ENCODE results near the gene RRP12. TPM values are rescaled to one million over a fixed set of nuclear protein-coding genes. Genes with fewer than 3 reads are reported as not detected.

The RRP12 gene
- total and polyA plus RNA-seq, 2 donors (not counting 3 experiments of a cell fraction or from before 2014, with no cell fraction given) = 13.6 to 35.8 TPM

GRCh38 chr10:97338041-97338440 lies 63.1 kb downstream of the RRP12 start:
- H3K4me2 ChIP-seq (ENCODE audit: insufficient read depth, low read length) = no peak overlapping the region
- ChIA-PET POLR2A (no interaction called here), CTCF (interaction anchor here (0.6 to 1.7 kb wide), 2 partner anchors 60 to 380 kb away, joined by 4 to 6 read pairs; no protein-coding TSS in a partner anchor)
- H3K36me3 ChIP-seq (ENCODE audit: control insufficient read depth in 2 of 2, extremely low read depth in 1 of 2, insufficient read depth in 2 of 2, low read length in 2 of 2) = no peaks in the 10 kb centered on the region
- no peaks in the 10 kb centered on the region for H4K20me1 ChIP-seq (replicated peaks; ENCODE audit: control insufficient read depth, extremely low read depth, insufficient read depth, low read length)
- H3K79me2 ChIP-seq (ENCODE audit: control insufficient read depth, insufficient read depth, low read length) = peaks cover 5% of the 10 kb centered on the region
- TF ChIP-seq POLR2AphosphoS5 (IDR thresholded peaks at IDR 0.05; ENCODE audit: insufficient read depth, low read depth, low read length) (no peak), MAX (IDR thresholded peaks at IDR 0.05; ENCODE audit: insufficient read depth, insufficient read length) (no peak), MYC (IDR thresholded peaks at IDR 0.05; ENCODE audit: low read depth, low read length) (no peak), FOS (IDR thresholded peaks at IDR 0.05; ENCODE audit: borderline replicate concordance, insufficient read depth, low read length) (no peak), JUN (IDR thresholded peaks at IDR 0.05; ENCODE audit: borderline replicate concordance, insufficient read depth, insufficient read length, low read depth) (no peak), CTCF (IDR thresholded peaks at IDR 0.05; ENCODE audit: extremely low read depth in 1 of 2, insufficient read depth in 1 of 2, low read depth in 1 of 2, low read length in 2 of 2) (no peak), EZH2 (IDR thresholded peaks at IDR 0.05; ENCODE audit: borderline replicate concordance, low read depth, low read length, severe bottlenecking) (no peak), GATA2 (IDR thresholded peaks at IDR 0.05; ENCODE audit: insufficient read depth, insufficient read length, low read depth, low read length) (no peak), POLR2A (IDR thresholded peaks at IDR 0.05; ENCODE audit: low read depth, low read length) (no peak)
- H3K4me1 ChIP-seq (ENCODE audit: control insufficient read depth, extremely low read depth, insufficient read depth, low read length) = no peaks in the 10 kb centered on the region
- no peaks in the 10 kb centered on the region for H3K9me3 ChIP-seq (replicated peaks; ENCODE audit: control insufficient read depth, insufficient read depth, low read length)
- FAIRE-seq = no peak
- dilution Hi-C loops (cut with MboI; ENCODE audit: extremely low pct_ligation_motif_present, low sequenced_read_pairs) = no loop called here
- no peak overlapping the region for H3K9ac ChIP-seq (replicated peaks; ENCODE audit: extremely low read depth, insufficient read depth, low read length)
- no peak overlapping the region for H3K27ac ChIP-seq (ENCODE audit: insufficient read depth, low read depth, low read length)
- H3K4me3 ChIP-seq (replicated peaks in 1 of 3; ENCODE audit: insufficient read depth in 1 of 3, low read depth in 1 of 3, low read length in 3 of 3) = no peak overlapping the region
- intact Hi-C loops (cut with micrococcal nuclease) = loop anchor here (10.0 kb wide), 1 partner anchor 263 kb away; no protein-coding TSS in a partner anchor
- H2AFZ ChIP-seq (ENCODE audit: low read depth, low read length) = no peak overlapping the region
- DNase-seq (ENCODE audit: low read depth, low spot score) = no peak
- BruUV-seq (replicated peaks) = no TSS peak
- H3K9me1 ChIP-seq (replicated peaks; ENCODE audit: control insufficient read depth, extremely low read depth, insufficient read depth, low read length) = no peaks in the 10 kb centered on the region
- H3K27me3 ChIP-seq (ENCODE audit: control insufficient read depth in 2 of 2, insufficient read depth in 2 of 2, low read length in 2 of 2) = peaks cover 23 to 29% of the 10 kb centered on the region in 2 experiments

Measured in endothelial cell of umbilical vein (primary cell).